ENCODE measurements around the gene DBET.
"Not testable (repeated sequence)": the region's sequence is repeated elsewhere in the genome, so short reads cannot be mapped to it uniquely, and the experiment has no call there.

The DBET gene

DNA sequence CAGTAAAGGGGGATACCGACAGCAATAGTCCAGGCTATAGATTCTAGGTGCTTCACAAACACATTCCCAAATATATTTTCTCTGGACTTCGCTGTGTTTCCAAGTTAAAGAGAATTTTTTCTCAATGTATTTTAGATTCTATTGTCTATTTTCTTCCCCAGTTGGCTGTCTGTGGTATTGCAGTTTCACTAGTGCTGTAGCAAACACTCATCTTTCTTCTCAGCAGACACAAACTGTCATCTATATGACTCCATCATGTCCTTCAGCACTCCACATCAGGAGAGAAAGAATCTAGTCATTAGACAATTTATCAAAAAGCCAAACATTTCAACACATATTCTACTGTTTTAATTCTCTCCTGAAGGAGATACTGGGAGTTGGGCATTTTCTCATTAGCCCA, at the start of gene DBET:
Gene DBET (plus strand): TSS at position 161 of the 400 bp plus-strand sequence.
- not testable (repeated sequence) for DNase-seq

- peak in 1 of 2 donors; percentile 13 for DNase-seq
Measured at GRCh38 chr4:190014771-190015537, 49.3 kb upstream of the DBET start.

DNA sequence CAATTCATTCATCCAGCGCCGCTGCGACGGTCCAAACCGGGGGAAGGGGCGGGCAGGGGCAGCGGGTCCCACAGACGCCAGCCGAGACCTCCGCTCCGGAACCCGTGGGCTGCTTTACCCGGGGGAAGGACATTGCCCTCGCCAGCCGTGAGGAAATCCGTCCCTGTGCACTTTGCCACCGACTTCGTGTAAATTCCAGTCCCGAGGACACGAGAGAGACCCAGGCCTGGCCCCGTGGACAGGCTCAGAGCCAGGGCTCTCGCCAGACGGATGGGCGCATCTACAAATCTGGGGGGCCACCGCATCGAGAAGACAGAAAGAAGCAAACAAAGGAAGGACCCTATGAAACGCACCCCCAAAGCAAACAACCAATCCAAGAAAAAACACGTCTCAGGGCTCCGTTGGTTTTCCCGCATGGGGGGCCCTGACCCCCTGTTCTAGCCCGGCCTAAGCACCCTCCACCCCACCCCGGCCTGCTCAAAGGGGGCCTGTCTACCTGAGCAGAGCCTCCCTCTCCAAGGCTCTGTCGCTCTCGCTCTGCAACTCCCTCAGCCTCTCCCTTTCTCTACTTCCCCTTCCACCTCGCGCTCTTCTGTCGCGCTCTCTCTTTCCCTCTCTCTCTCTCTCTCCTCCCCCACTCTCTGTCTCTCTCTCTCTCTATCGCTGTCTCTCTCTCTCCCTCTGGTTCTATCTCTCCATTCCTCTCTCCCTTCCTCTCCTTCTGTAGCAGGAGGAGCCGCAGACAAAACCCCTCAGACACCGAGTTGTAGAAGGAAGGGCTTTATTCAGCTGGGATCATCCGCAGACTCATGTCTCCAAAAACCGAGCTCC, 48.5 kb upstream of the DBET start:
- DNase-seq: no peak

DNA sequence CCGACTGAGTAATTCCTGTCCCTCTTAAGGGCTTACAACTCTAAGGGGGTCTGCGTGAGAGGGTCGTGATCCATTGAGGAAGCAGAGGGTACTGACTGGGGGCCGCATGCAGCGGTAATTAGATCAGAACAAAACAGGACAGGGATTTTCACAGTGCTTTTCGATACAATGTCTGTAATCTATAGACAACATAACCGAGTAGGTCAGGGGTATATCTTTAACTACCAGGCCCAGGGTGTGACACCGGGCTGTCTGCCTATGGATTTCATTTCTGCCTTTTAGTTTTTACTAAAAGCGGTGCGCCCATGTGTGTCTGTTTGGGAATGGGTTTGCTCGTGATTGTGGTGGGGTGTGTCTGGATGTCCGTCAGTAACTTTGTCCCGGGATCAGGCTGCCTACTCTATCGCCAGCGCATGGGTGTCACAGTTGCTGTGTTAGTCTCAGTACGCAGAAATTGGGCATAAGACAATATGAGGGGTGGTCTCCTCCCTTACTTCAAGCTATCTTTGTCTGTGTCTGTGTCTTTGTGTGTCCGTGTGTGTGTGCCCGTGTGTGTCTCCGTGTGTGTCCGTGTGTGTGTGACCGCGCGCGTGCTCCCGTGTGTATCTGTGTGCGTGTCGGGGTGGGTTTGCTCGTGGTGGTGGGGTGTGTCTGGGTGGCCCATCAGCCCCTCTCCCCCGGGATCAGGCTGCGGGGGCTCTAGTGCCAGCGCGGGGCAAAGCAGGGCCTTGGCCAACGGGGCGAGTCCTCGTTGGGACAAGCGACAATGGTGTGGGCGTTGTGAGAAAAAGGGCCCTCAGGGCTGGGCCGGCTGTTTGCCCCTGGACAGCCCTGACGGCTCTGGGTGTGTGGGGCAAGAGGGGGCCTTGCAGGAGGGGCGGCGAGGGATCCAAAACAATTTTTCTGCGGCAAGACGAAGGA, 47.7 kb upstream of the DBET start:
- no peak for DNase-seq

DNA sequence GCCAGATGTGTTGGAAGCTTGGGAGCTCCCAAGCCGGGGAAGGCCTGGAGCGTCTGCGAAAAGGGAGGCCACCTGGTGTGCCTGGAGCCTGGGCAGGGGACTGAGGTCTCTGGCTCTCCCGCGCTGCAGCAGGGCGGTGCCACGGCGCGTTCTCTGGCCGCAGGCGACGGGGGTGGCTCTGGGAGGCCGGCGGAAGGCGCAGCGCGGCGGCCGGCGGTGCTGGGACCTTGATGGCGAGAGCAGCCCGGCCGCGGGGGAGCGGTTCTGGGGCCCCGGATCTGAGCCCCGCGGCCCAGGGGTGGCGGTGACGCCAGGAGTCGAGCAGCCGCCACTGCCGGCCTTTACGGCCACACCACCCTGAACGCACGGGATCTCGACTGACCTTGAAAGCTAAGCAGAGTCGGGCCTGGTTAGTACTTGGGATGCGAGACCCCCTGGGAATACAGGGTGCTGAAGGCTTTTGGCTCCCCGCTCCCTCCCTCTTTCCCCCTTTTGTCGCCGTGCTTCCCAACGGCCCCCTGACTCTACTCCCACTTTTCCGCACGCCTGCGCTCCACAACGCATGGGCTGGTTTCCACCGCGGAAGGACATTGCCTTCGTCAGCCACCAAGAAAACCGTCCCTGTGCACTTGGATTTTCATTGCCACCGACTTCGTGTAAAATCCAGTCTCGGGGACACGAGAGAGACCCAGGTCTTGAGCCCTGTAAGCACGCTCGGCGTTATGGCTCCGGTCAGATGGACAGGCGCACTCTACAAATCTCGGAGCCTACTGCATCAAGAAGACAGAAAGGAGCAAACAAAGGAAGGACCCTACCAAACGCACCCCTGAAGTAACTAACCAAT, 46.7 kb upstream of the DBET start:
- no peak for DNase-seq

GRCh38 chr4:190018201-190018920, 45.9 kb upstream of the DBET start:
- no peak for DNase-seq

GRCh38 chr4:190019023-190019858, 45.1 kb upstream of the DBET start:
- DNase-seq: no peak

- DNase-seq: not testable (repeated sequence)
Measured at GRCh38 chr4:190019859-190020463, 44.3 kb upstream of the DBET start.

DNA sequence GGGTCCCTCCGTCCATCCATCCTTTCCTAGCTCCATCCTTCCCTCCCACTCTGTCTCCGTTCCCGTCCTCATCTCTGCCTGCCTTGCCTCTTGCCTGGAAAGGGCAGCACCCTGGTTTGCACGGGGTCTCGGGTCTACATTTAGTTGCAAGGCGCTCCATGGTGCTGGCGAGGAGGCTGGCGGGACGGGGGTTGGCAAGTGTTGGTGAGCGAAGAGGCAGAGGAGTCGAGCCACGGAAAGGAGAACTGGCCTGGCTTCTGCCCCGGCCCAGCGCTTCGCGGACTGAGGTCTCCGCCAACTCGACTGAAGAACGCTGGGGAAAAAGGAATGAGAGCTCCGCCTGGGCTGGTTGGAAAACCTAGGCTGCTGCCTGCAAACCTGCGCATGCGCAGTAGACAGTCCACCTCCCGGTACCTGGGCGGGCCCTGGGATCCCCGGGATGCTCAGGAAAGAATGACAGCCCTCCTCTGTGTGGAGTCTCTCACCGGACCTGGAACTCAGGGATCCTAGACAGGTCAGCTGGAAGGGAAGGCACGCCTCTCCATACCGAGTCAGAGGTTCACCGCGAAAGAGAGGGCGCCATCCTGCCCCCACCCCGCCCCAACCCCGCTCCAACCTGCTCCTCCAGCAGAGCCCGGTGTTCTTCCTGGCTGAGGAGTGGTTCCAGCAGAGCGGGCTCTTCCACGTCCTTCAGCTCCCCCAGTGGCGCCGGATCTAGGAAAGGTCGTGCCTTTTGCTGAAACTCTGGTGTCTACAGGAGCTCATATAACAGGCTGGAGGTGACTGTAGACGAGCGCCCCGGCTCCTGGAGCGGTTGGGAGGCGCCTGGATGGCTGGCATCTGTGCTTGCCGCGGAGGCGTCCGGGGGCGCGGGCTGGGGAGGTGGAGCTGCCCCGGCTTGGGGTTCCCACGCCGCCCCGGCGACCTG, 43.2 kb upstream of the DBET start:
- DNase-seq: peak in 1 of 2 donors; percentile 59

DNA sequence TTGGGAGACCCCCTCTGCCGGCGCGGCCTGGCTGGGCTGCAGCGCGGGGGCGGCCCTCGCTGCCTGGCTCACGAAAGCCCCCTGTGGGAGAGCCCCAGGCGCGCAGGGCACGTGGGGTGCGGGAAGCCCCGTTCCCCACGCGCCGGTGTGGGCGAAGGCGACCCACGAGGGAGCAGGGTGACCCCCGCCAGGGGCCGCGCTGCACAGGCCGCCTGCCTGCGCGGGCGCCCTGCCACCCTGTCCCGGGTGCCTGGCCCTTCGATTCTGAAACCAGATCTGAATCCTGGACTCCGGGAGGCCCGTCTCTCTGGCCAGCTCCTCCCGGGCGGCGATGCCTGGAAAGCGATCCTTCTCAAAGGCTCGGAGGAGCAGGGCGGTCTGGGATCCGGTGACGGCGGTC, 42.3 kb upstream of the DBET start:
- DNase-seq: not testable (repeated sequence)

GRCh38 chr4:190022614-190023281, 41.6 kb upstream of the DBET start:
- not testable (repeated sequence) for DNase-seq

- not testable (repeated sequence) for DNase-seq
Measured at GRCh38 chr4:190027156-190027555, 37.1 kb upstream of the DBET start, which contains the start of gene FRG2. FRG2 (minus strand) TSS chr4:190027256; CDS start chr4:190027204, 52 bp downstream.

DNA sequence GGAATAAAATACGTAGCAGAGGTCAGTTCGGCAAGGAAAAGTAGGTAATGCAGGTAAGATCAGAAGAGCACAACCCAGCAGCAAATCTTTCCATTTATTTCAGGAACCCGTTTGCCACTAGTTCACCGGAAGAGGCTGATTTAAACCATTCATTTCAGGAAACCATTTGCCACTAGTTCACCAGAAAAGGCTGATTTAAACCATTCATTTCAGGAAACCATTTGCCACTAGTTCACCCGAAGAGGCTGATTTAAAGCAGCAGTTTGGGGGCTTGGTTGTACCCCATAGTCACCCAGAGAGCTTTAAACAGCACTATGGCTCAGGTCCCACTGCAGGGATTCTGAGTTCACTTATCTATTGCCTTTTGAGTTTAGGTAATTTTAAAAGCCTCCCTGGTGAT, 33.0 kb upstream of the DBET start:
- not testable (repeated sequence) for DNase-seq

DNA sequence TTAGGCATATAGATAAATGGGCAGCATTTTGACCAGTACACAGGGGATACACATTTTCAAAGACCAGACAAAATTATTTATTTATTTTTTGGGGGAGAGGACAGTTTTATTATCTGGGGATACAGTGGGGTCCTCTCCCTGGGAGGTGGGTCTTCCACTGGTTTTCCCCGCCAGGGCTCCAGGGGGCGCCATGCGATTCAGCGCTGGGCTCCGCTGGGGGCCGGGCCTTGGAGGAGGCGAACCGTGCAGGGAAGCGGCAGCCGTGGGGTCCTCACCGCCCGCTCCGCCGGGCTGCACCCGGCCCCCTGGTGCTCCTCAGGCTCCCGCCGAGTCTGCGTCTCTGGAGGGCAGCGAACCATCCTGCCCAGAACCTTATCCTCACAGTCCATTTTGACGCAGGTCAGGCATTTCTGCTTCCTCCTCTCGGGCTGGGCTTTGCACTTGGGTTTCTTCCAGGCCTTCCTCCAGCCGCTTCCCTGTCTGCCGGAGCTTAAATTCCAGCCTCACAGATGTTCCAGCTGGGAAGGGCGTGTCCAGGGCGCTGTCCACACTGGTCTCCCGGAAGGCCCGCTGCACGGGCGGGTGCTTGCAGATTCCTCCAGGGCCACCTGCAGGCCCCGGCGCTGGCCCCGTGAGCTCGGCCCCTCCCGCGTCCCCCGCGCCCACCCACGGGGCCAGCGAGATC, 26.5 kb upstream of the DBET start:
- not testable (repeated sequence) for DNase-seq

GRCh38 chr4:190040873-190041272, 23.4 kb upstream of the DBET start:
- DNase-seq: not testable (repeated sequence)

DNA sequence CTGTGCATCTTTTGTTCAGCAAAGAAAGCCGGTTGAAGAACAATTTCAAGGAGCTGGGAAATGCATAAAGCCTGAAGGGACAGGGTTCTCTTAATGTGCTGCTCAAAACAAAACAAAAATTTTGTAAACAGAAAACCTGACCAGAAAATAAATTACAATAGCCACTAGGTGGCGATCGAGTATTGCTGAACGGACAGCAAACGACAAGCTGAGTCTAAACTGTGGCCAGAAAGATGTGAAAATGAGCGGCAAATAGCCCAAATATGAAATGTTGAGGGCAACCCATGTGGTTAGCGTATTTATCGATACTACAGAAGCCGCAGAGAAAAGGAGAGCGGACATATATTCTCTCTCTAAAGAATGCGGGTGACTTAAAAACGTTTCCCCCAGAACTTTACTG, 16.7 kb upstream of the DBET start:
- not testable (repeated sequence) for DNase-seq
